OCI-LY1 (cell line): ENCODE measurements around the gene MCAT.

ENCODE experiments used
- H2AFZ ChIP-seq: fragments of 200-600 bp; sonication (generic), shearing (Covaris generic); 2 replicates; pipeline ENCODE4 v1.6.0; 2014; ENCODE audit warnings: antibody characterized with exemption, mild to moderate bottlenecking, low read length
- H3F3A ChIP-seq: fragments of 200-600 bp; sonication (generic), shearing (Covaris generic); 2 replicates; pipeline ENCODE4 v1.6.0; 2014; ENCODE audit warnings: mild to moderate bottlenecking, antibody characterized with exemption, low read length, moderate library complexity; ENCODE audit not compliant: insufficient read depth
- H3K27ac ChIP-seq: fragments of 200-600 bp; sonication (generic); 2 replicates; pipeline ENCODE4 v1.5.1; 2014; ENCODE audit warnings: low read length, mixed run types, mild to moderate bottlenecking, low read depth; ENCODE audit not compliant: poor library complexity, severe bottlenecking
- H3K27me3 ChIP-seq: fragments of 200-600 bp; sonication (generic); 2 replicates; pipeline ENCODE4 v1.6.0; 2014; ENCODE audit warnings: antibody characterized with exemption, mild to moderate bottlenecking, low read length, moderate library complexity; ENCODE audit not compliant: insufficient read depth
- H3K36me3 ChIP-seq: fragments of 200-600 bp; sonication (generic); 2 replicates; pipeline ENCODE4 v1.6.1; 2014; ENCODE audit warnings: mild to moderate bottlenecking, antibody characterized with exemption, low read length, moderate library complexity, mixed read lengths; ENCODE audit not compliant: insufficient read depth
- H3K4me1 ChIP-seq: fragments of 200-600 bp; sonication (generic); 2 replicates; pipeline ENCODE4 v1.5.1; 2014; ENCODE audit warnings: mild to moderate bottlenecking, low read length, moderate library complexity; ENCODE audit not compliant: insufficient read depth, severe bottlenecking
- H3K4me2 ChIP-seq: fragments of 200-600 bp; sonication (generic), shearing (Covaris generic); 2 replicates; pipeline ENCODE4 v1.6.1; 2014; ENCODE audit warnings: low read length
- H3K4me3 ChIP-seq: fragments of 200-600 bp; sonication (generic); 2 replicates; pipeline ENCODE4 v1.5.1; 2014; ENCODE audit warnings: low read length, low read depth, mild to moderate bottlenecking, mixed read lengths; ENCODE audit not compliant: poor library complexity, severe bottlenecking
- H3K79me2 ChIP-seq: fragments of 200-600 bp; shearing (Covaris generic); 2 replicates; pipeline ENCODE4 v1.6.1; 2016; ENCODE audit warnings: mixed run types, low read length, mixed read lengths; ENCODE audit not compliant: insufficient read depth
- H3K9ac ChIP-seq: fragments of 200-600 bp; sonication (generic), shearing (Covaris generic); 2 replicates; pipeline ENCODE4 v1.6.1; 2014; ENCODE audit warnings: mild to moderate bottlenecking, low read length, mixed read lengths
- H3K9me2 ChIP-seq: fragments of 200-600 bp; sonication (generic), shearing (Covaris generic); 2 replicates; pipeline ENCODE4 v1.6.1; 2014; ENCODE audit warnings: low read depth, mild to moderate bottlenecking, low read length, mixed read lengths
- H3K9me3 ChIP-seq: fragments of 200-600 bp; shearing (Covaris generic); 2 replicates; pipeline ENCODE4 v1.6.1; 2014; ENCODE audit warnings: low read length, mixed read lengths
- H4K20me1 ChIP-seq: fragments of 200-600 bp; sonication (generic), shearing (Covaris generic); 2 replicates; pipeline ENCODE4 v1.6.0; 2016; ENCODE audit warnings: mild to moderate bottlenecking, low read length; ENCODE audit not compliant: insufficient read depth
- EZH2 ChIP-seq: fragments of 200-600 bp; sonication (generic), shearing (Covaris generic); IDR thresholded peaks from 2 replicates; pipeline ENCODE4 v1.8.0; 2017; ENCODE audit warnings: borderline replicate concordance, mixed run types, mild to moderate bottlenecking, antibody characterized with exemption, low read length, moderate library complexity, mixed read lengths
- TF ChIP-seq, protein P1 (sequence below): fragments of 200-600 bp; sonication (generic), shearing (Covaris generic); IDR thresholded peaks from 2 replicates; pipeline ENCODE4 v1.5.1; 2017; ENCODE audit warnings: mild to moderate bottlenecking, antibody characterized with exemption, low read length, moderate library complexity, mixed read lengths

MCAT gene

GRCh38 chr22:43172191-43172590, 29.0 kb upstream of the MCAT start:
- Histone ChIP-seq H3F3A (no peaks in the 10 kb centered on the region), H3K27me3 (no peaks in the 10 kb centered on the region), H3K4me3 (no peak overlapping the region), H4K20me1 (no peaks in the 10 kb centered on the region), H3K9ac (no peak overlapping the region), H3K79me2 (no peaks in the 10 kb centered on the region), H3K4me2 (no peak overlapping the region), H2AFZ (no peak overlapping the region), H3K9me2 (no peaks in the 10 kb centered on the region), H3K9me3 (no peaks in the 10 kb centered on the region), H3K27ac (no peak overlapping the region), H3K4me1 (no peaks in the 10 kb centered on the region), H3K36me3 (peaks cover 93% of the 10 kb centered on the region)
- TF ChIP-seq, protein P1, sequence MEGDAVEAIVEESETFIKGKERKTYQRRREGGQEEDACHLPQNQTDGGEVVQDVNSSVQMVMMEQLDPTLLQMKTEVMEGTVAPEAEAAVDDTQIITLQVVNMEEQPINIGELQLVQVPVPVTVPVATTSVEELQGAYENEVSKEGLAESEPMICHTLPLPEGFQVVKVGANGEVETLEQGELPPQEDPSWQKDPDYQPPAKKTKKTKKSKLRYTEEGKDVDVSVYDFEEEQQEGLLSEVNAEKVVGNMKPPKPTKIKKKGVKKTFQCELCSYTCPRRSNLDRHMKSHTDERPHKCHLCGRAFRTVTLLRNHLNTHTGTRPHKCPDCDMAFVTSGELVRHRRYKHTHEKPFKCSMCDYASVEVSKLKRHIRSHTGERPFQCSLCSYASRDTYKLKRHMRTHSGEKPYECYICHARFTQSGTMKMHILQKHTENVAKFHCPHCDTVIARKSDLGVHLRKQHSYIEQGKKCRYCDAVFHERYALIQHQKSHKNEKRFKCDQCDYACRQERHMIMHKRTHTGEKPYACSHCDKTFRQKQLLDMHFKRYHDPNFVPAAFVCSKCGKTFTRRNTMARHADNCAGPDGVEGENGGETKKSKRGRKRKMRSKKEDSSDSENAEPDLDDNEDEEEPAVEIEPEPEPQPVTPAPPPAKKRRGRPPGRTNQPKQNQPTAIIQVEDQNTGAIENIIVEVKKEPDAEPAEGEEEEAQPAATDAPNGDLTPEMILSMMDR: no peak
- TF ChIP-seq EZH2: no peak

DNA sequence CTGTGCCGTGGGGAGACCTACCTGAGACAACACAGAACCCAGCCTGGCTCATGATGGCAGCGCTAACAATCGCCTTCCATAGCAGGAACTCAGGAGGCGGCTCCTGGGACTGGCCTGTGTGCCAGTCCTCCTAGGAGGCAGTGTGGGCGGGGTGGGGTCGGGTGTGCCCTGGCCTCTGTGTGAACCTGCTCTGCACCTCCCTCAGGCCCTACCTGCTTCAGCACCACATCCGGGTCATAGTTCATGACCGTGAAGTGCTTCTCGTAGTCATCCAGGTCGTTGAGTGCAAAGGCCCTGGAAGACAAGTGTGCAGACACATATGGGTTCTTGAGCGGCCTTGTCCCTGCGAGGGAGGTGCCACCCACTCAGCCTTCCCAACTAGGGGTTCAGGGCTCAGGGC, 28.4 kb upstream of the MCAT start:
- Histone ChIP-seq H3K79me2 (no peaks in the 10 kb centered on the region), H3K4me1 (no peaks in the 10 kb centered on the region), H3K4me3 (no peak overlapping the region), H3K36me3 (peaks cover 91% of the 10 kb centered on the region), H3K9ac (no peak overlapping the region), H3K4me2 (no peak overlapping the region), H4K20me1 (no peaks in the 10 kb centered on the region), H3F3A (no peaks in the 10 kb centered on the region), H2AFZ (no peak overlapping the region), H3K9me3 (no peaks in the 10 kb centered on the region), H3K9me2 (no peaks in the 10 kb centered on the region), H3K27me3 (no peaks in the 10 kb centered on the region), H3K27ac (no peak overlapping the region)
- no peak for TF ChIP-seq EZH2
- TF ChIP-seq, protein P1: no peak

DNA sequence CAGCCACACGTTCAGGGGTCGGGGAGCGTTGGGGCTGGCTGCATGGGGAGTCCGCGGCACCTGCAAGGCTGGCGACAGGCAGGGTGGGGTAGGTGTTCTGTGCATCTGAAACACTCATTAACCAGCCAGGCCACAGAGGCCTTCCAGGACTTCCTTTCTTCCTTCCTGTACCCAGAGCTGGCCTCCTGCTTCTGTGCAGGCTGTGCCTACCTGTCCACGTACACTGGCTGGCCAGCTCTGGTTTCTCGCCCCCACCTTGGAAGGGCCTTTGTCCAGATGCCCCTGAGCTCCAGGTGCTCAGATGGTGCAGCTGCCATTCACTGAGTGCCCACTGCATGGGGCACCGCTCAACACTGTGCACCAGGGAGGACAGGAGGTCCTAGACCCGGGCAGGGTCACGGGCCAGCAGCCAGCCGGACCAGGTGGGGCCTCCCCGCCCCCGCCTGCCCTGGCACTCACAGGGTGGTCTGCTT, 27.9 kb upstream of the MCAT start:
- Histone ChIP-seq H3K9me2 (no peaks in the 10 kb centered on the region), H4K20me1 (no peaks in the 10 kb centered on the region), H3K4me2 (no peak overlapping the region), H3K27ac (no peak overlapping the region), H3K79me2 (no peaks in the 10 kb centered on the region), H3F3A (no peaks in the 10 kb centered on the region), H3K4me3 (no peak overlapping the region), H3K9ac (no peak overlapping the region), H3K9me3 (no peaks in the 10 kb centered on the region), H3K4me1 (no peaks in the 10 kb centered on the region), H3K27me3 (no peaks in the 10 kb centered on the region), H3K36me3 (peaks cover 88% of the 10 kb centered on the region), H2AFZ (no peak overlapping the region)
- TF ChIP-seq EZH2: no peak
- TF ChIP-seq, protein P1: no peak
